ENCODE data around the gene ANXA6.
A peak's percentile ranks its signal among the peaks of the same experiment; 100 is the strongest.

The ANXA6 gene

GRCh38 chr5:151060742-151061141, 96.8 kb downstream of the ANXA6 start:
- Mint-ChIP-seq H3K9me3 (no peaks in the 10 kb centered on the region), H3K4me3 (no peak overlapping the region), H3K27me3 (ENCODE audit: low read depth) (no peaks in the 10 kb centered on the region), H3K36me3 (ENCODE audit: low read depth) (peaks cover 35% of the 10 kb centered on the region), H3K4me1 (ENCODE audit: low read depth) (peaks cover 31% of the 10 kb centered on the region), H3K27ac (peak overlapping the region; percentile 69)

DNA sequence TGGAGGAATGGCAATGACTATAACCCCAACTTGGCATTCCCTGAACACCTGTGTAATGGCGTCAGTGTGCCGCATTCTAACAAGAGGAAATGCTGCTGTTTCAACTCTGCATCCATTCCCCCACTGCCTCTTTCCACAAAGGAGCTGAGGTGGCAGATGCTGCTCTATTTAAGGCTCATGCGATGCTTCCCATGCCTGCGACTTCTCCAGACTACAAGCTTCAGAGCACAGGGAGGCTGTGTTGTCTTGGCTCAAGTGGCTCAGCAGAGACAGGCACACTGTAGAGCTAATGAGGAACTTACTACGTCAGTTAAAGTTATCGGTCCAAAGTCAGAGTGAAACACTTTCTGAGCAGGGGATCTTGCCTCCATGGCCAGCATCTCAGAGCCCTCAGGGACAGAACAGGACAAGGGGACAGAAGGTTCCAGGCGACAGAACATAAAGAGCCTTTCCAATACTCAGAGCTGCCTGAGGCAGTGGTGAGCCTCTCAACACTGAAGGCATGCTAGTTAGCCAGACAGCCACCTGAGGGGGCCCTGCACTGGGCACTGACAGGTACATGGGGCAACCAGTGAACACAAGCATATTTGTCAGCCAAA, 98.6 kb downstream of the ANXA6 start:
- H3K27ac Mint-ChIP-seq = peak overlapping the region; percentile 69
- no peak overlapping the region for H3K4me3 Mint-ChIP-seq
- H3K36me3 Mint-ChIP-seq (ENCODE audit: low read depth) = peaks cover 47% of the 10 kb centered on the region
- H3K27me3 Mint-ChIP-seq (ENCODE audit: low read depth) = no peaks in the 10 kb centered on the region
- no peaks in the 10 kb centered on the region for H3K9me3 Mint-ChIP-seq
- peaks cover 28% of the 10 kb centered on the region for H3K4me1 Mint-ChIP-seq (ENCODE audit: low read depth)

DNA sequence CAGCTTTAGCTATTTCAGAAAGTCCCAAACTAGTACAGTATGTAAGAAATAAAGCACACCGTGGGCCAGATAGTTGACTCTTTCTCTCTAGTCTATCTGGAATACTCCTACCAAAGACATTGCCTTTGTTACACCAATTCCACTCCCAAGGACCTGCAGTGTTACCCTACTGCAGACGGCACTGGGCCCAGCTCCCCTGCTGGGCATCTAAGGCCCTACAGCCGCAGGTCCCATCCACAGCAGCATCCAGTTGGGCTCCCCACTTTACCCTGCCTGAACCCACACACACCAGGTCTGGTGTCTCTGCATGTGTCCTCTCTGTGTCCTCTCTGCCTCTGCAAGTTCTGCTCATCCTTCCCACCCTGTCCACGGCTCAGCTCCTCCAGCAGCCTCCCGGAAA, 99.3 kb downstream of the ANXA6 start:
- peaks cover 30% of the 10 kb centered on the region for H3K4me1 Mint-ChIP-seq (ENCODE audit: low read depth)
- no peaks in the 10 kb centered on the region for H3K9me3 Mint-ChIP-seq
- H3K27ac Mint-ChIP-seq = no peak overlapping the region
- H3K36me3 Mint-ChIP-seq (ENCODE audit: low read depth) = peaks cover 50% of the 10 kb centered on the region
- no peaks in the 10 kb centered on the region for H3K27me3 Mint-ChIP-seq (ENCODE audit: low read depth)
- H3K4me3 Mint-ChIP-seq = no peak overlapping the region

- Mint-ChIP-seq H3K4me3 (no peak overlapping the region), H3K27me3 (ENCODE audit: low read depth) (no peaks in the 10 kb centered on the region), H3K27ac (peak overlapping the region; percentile 62), H3K36me3 (ENCODE audit: low read depth) (peaks cover 47% of the 10 kb centered on the region), H3K9me3 (no peaks in the 10 kb centered on the region), H3K4me1 (ENCODE audit: low read depth) (peaks cover 40% of the 10 kb centered on the region)
These were observed 100.9 kb downstream of the ANXA6 start for GRCh38 chr5:151056379-151057325.

DNA sequence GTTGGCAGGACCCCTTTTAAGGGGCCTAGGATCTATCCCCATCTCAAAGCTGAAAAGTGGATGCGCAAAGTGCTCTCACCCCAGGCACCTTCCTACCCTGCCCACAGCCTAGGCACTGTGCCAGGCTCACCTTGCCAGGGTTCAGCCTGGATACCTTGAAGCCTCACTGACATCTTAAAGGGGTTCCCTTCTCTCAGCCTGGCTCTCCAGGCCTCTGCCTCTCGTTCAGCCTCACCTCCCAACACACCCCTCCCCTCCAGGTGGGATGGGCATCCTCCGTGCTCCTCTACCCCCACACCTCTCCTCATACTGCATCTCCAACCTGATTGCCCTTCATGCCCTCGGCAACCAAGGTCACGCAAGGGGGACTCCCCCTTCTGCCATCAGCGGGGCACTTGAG, 102.2 kb downstream of the ANXA6 start:
- H3K9me3 Mint-ChIP-seq = no peaks in the 10 kb centered on the region
- no peak overlapping the region for H3K27ac Mint-ChIP-seq
- no peak overlapping the region for H3K4me3 Mint-ChIP-seq
- peaks cover 50% of the 10 kb centered on the region for H3K36me3 Mint-ChIP-seq (ENCODE audit: low read depth)
- H3K4me1 Mint-ChIP-seq (ENCODE audit: low read depth) = peaks cover 31% of the 10 kb centered on the region
- no peaks in the 10 kb centered on the region for H3K27me3 Mint-ChIP-seq (ENCODE audit: low read depth)

DNA sequence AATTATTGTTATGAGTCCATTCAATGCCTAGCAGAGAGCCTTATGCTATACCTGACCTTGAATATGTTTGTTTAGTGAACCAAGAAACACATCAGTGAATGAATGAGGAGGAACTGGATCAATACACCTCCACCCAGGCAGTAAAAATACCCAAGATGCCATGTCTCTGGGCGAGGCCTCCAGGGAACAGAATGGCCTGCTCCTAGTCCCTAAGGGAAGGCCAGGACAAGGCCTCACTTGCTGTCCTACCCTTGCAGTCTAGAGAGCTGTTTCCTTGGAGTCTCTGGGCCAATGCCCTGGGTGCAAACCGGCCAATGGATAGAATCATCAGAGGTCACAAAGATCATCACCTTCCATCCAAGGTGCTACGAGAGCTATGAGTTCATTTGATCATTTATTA, 102.9 kb downstream of the ANXA6 start:
- Mint-ChIP-seq H3K9me3 (no peaks in the 10 kb centered on the region), H3K27ac (no peak overlapping the region), H3K27me3 (ENCODE audit: low read depth) (no peaks in the 10 kb centered on the region), H3K4me1 (ENCODE audit: low read depth) (peaks cover 25% of the 10 kb centered on the region), H3K36me3 (ENCODE audit: low read depth) (peaks cover 48% of the 10 kb centered on the region), H3K4me3 (no peak overlapping the region)

DNA sequence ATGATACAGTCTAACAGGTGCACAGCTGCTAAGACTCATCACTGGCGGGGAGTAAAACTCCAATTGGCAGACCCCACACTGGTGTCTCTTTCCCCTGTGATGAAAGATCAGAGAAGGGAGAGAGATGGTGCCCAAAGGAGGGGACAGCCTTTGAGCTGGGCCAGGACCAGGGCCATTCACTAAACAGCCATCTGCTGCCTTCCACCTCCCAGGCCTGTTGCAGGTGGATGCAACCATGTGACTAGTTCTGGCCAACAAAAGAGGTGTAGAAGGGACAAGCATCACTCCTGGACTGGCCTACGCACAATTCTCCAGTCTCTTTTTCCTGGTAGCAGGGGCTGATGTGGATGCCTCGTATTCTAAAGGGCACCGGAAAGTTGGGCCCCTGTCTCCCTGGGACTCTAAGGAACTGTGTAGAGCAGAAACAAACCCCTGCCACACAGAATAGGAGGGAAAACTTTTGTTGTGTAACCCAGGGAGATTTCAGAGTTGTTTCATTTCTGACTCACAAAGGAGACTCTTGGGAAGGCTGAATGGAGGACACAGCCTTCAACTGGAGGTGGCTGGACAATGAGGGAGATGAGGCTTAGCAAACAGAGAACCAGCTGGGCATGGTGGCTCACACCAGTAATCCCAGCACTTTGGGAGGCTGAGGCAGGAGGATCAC, 103.7 kb downstream of the ANXA6 start:
- no peak overlapping the region for H3K27ac Mint-ChIP-seq
- H3K9me3 Mint-ChIP-seq = no peaks in the 10 kb centered on the region
- H3K27me3 Mint-ChIP-seq (ENCODE audit: low read depth) = no peaks in the 10 kb centered on the region

GRCh38 chr5:151052836-151053235, 104.7 kb downstream of the ANXA6 start:
- H3K36me3 Mint-ChIP-seq (ENCODE audit: low read depth) = peaks cover 51% of the 10 kb centered on the region
- peaks cover 16% of the 10 kb centered on the region for H3K4me1 Mint-ChIP-seq (ENCODE audit: low read depth)
- no peaks in the 10 kb centered on the region for H3K9me3 Mint-ChIP-seq
- no peaks in the 10 kb centered on the region for H3K27me3 Mint-ChIP-seq (ENCODE audit: low read depth)
- peak overlapping the region; percentile 66 for H3K27ac Mint-ChIP-seq
- H3K4me3 Mint-ChIP-seq = no peak overlapping the region

More for the DNA sequence above, 103.7 kb downstream of the ANXA6 start:
- Mint-ChIP-seq H3K4me3 (no peak overlapping the region), H3K36me3 (ENCODE audit: low read depth) (peaks cover 45% of the 10 kb centered on the region), H3K4me1 (ENCODE audit: low read depth) (peaks cover 20% of the 10 kb centered on the region)

GRCh38 chr5:151051931-151052608, 105.5 kb downstream of the ANXA6 start:
- Mint-ChIP-seq H3K9me3 (no peaks in the 10 kb centered on the region), H3K36me3 (ENCODE audit: low read depth) (peaks cover 53% of the 10 kb centered on the region), H3K4me3 (no peak overlapping the region), H3K4me1 (ENCODE audit: low read depth) (peaks cover 20% of the 10 kb centered on the region), H3K27me3 (ENCODE audit: low read depth) (no peaks in the 10 kb centered on the region), H3K27ac (peak overlapping the region; percentile 66)

DNA sequence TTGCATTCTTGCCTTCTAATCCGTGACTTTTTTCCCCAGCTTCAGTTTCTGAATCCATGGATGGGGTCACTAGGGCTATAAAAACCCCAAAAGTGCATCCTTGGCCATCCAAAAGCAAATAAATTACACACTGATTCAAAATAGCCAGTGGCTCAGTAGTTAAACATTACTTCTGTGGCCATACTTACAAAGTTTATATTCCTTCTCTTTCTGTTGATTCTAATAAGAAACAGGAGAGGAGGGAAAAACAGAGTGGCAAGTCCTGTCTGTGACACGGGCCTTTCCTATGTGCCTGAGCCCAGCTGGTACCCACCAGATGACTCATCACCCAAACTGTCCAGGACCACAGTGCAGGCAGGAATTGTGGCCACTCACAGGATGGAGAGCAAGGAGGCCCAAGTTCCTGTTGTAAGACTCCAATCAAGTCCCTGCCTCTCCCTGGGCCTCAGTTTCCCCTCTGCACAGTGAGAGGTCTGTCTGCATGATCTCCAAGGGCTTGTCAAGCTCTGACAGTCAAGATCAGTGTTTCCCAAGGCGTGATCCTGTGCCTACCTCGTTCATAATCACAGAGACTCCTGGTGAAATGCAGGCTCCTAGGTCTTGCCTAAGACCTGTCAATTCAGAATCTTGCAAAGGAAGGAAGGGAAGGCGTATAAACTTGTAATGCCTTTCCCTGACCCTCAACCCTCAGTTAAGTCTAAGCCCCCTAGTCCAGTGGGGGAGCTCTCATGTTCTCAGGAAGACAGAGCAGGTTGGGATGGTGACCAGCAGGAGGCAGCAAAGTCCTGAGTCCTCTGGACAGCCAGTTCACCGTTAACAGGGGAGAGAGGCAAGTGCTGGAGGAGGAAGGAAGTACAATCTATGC, 106.3 kb downstream of the ANXA6 start:
- no peaks in the 10 kb centered on the region for H3K27me3 Mint-ChIP-seq (ENCODE audit: low read depth)
- H3K36me3 Mint-ChIP-seq (ENCODE audit: low read depth) = peaks cover 58% of the 10 kb centered on the region
- peaks cover 20% of the 10 kb centered on the region for H3K4me1 Mint-ChIP-seq (ENCODE audit: low read depth)
- peak overlapping the region; percentile 39 for H3K27ac Mint-ChIP-seq
- no peak overlapping the region for H3K4me3 Mint-ChIP-seq
- no peaks in the 10 kb centered on the region for H3K9me3 Mint-ChIP-seq
